SH-SY5Y (cell line): ENCODE data around the gene SAXO1.

Source experiments
- GATA2 ChIP-seq: IDR thresholded peaks from 2 replicates; pipeline ENCODE4 v1.6.1; 2011; ENCODE audit warnings: mild to moderate bottlenecking, low read depth, low read length
- GATA3 ChIP-seq: IDR thresholded peaks from 2 replicates; pipeline ENCODE4 v1.6.1; 2011; ENCODE audit warnings: low read depth, mild to moderate bottlenecking, low read length, moderate library complexity

GRCh38 chr9:18935541-18935940 lies 97.5 kb downstream of the SAXO1 start:
- TF ChIP-seq GATA2 = no peak
- TF ChIP-seq GATA3 = no peak
